KG1 (cell line): ENCODE data around the gene ATG4A.

ENCODE experiments used
- DNase-seq: peaks from one replicate; lab custom pipeline; 2025; lab: John Stamatoyannopoulos, UW

ATG4A gene

DNA sequence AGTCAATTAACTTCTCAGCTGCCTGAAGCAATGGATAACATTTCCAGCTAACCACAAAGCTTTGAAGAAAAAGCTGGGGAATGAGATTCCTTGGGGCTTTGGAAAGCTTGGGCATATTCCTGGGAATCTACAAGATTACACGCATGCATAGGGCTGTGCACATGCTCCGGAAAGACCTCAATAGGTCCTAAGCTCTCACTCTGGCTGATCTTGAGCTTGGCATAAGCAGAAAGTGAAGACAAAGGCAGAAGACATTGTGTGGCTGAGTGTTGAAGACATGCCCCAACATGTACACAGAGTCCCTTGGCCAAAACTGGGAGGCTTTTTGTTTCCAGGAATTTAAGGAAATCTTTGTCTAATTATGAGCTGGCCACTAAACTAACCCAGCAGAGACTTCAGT, 31.2 kb downstream of the ATG4A start:
- DNase-seq: no peak

DNA sequence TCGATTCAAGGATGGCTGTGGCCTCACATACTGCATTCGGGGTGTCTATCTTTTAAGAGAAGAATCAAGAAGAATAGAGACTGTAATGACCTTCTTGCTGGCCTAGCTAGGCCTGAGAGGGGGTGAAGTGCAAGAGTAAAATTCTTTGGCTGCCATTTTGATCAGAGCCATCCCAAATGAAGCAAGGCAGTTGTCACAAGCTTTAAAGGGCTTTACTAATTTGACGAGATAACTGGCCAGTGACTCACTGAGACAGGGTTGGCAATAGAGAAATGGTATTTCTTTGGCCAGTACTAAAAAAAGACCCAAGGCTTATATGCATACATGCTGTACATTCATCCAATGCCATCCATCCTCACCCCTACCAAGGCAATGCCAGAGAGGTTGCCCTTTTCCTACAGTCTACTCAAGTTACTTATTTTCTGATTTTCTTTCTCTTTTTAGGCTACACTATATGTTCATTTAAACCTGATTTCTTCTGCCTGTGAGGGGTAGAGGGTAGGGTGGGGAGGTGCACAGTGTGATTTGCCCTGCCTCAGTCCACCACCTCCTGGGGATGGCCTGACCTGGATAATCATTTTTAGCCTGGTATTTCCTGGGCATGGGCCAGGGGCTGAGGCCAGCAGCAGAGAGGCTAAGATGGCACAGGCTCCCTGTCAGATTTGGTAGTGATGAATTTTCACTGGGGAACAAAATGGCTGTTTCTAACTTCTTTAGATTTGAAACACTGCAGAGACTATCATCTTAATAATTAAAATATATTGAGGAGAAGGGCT, 32.2 kb downstream of the ATG4A start:
- DNase-seq: no peak

DNA sequence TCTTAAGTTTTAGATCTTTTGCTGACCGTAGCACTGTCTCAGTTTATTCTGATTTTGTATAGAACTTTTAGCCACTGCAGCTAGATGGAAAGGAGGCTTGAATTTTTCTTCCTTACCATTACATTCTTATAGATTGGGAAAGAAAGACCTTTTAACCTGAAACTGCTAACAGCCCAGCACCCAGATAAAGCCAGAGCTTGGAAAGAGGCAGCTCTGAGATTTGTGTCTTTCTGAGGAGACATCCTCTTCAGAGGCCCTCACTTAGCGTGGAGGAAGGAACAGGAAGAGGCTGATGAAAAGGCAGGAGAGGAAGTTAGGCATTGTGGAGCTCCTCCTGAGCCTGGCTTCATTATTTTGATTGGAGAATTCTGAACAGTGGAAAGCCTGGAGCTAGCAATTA, 35.1 kb downstream of the ATG4A start:
- no peak for DNase-seq

- DNase-seq: no peak
Observed at GRCh38 chrX:108127152-108127551, 35.6 kb downstream of the ATG4A start.

DNA sequence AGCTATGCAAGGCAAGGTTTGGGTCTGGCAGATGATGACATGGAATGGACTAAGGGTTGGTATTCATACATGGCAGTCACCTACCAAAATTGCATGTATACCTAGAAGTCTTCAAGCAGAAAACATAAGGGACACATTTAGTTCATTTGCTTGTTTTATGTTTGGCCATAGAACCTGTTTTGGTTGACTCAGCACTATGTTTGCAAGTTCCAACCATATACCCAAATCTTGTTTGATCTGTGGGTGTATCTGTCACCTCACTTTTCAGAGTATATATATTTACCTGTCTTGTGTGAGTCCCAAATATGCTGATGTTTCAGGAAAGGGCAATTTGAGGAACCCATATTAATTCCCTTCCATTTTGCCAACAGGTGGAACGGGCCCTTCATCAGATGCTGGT, 39.3 kb downstream of the ATG4A start:
- no peak for DNase-seq

GRCh38 chrX:108131471-108131870, 39.9 kb downstream of the ATG4A start:
- DNase-seq: no peak

DNA sequence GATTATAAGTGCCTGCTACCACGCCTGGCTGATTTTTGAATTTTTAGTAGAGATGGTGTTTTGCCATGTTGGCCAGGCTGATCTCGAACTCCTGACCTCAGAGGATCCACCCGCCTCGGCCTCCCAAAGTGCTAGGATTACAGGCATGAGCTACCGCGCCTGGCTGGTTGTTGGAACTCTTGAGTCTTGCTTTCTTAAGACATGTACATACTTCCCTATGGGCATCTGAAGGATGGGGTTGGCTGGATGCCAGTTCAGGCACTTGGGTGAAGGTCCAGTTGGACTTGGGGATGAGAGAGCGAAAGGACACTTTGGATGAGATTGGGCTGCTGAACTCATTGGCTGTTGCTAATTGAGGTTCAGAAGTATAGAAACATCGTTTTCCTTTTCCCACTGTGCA, 40.5 kb downstream of the ATG4A start:
- no peak for DNase-seq

DNA sequence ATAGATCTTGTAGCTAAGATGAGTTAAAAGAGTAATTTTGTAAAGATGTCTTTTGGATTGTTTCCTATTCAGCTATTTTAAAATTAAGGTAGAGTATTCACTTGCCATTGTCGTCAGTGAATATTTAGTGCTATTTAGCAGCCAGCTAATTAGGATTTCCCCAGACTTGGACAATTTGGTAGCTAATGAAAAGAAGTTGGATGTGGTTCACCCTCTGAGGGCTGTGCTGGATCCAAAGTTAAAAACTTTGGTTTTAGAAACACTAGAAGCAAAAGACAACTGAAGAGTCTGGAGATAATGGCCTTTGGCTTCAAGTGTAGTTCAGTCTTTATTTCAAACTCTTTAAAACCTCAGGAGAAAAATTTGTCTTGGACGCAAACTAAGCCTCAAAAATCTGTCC, 41.3 kb downstream of the ATG4A start:
- DNase-seq: no peak

DNA sequence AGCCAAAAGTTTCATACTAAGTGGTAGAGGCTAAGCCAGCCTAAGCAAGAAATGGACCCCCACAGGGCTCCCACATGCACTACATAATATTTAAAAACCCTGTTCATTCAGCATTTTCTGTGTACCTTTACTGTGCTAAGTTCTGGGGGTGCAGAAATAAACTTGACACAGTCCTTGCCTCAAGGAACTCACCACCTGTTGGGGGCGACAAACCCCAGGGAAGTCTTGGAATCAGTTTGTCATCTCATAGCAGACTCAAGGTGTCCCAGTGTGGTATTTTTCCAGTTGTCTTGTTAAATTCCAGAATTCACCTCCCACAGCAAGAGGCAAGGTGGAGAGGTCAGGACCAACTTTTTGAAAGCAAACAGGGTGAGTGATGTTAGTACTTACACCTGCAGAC, 43.1 kb downstream of the ATG4A start:
- DNase-seq: no peak

DNA sequence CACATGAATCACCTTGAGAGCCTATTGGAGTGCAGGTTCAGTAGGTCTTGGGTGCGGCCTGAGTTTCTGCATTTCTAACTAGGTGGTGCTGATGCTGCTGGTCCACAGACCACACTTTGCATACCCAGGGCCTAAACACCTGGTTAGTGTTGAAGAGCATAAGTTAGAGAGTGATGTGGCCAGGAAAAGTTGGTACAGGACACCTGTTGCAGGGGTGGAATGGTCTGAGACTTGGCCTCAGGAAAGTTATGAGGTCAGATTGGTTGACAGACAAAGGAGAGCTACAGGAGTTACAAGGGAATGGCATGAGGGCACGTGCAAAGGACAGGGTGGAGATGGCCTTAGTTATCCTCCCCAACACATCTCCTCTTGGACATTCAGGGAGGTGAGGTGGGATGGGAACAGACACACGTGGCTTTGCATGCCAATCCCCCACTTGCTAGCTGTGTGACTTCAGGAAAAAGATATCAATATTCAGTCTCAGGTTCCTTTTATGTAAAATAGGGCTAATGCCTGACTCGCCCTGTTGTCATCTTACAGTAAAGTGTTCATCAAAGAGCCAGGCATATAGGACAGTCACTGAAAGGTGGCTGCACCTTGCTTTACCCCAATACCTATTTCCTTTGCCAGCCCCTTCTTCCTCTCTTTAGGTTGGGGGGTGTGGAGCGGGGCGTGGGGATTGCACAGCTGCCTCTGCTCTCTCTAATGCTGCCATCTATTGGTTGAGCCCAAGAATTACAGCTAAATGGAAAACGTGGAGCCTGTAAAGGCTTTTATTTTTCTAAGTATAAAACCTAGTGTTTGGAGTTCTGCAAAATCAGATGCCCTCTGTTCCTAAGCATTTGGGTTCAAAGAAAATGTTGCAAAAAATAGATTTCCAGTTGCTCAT, 47.5 kb downstream of the ATG4A start:
- DNase-seq: no peak

DNA sequence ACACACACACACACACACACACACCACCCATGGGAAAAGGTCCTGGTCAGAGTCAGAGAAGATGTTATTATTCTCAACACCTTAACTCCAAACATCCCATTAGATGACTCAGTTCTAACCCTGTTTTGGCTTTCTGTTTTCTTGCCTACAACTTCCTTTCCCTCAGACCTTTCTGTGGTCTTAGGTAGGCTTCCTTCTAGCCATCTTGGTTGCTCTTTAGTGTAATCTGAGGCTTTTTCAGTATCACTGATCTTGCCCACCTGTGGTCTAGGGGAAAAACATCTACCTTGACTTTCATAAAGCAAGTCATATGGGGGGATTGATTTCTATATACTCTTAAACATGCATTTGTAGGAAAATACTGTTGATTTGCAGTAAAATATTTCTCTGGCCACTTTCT, 56.9 kb downstream of the ATG4A start:
- no peak for DNase-seq

- DNase-seq: no peak
Observed at GRCh38 chrX:108156082-108156481, 64.5 kb downstream of the ATG4A start.

GRCh38 chrX:108156934-108157466, 65.4 kb downstream of the ATG4A start:
- no peak for DNase-seq

DNA sequence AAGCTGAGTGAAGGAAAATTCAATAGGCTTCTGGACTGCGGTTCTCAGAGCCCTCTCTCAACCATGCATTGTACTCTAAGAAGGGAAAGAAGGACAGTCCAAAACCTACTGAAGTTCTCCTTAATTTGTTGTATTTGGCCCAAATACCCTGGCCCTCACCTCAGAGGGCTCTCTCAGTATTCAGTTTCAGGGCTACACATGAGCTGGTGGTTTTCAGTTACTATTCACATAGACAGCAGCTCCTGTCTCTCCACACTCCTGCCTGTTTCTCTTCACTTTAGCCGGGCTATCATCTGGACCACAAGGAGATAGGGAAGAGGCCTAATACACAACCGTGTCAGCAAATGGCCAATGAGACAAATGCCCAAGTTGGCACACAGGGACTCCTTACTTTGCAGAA, 66.0 kb downstream of the ATG4A start:
- no peak for DNase-seq

- no peak for DNase-seq
Observed at GRCh38 chrX:108159028-108159670, 67.6 kb downstream of the ATG4A start.

- no peak for DNase-seq
Observed at GRCh38 chrX:108160309-108160708, 68.7 kb downstream of the ATG4A start.

DNA sequence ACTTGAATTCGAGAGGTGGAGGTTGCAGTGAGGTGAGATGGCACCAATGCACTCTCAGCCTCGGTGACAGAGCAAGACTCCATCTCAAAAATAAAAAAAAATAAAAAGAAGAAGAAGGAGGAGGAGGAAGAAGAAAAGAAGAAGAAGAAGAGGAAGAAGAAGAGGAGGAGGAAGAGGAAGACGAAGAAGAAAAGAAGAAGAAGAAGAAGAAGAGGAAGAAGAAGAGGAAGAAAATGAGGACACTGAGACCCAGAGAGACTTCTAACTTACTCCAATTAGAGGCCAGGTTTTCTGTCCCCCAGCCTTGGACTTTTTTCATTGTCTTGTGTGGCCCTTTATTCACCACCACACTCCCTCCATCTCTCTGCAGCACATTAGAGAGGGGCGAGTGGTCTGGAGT, 70.7 kb downstream of the ATG4A start:
- DNase-seq: no peak

- no peak for DNase-seq
Observed at GRCh38 chrX:108163333-108164082, 71.9 kb downstream of the ATG4A start.

DNA sequence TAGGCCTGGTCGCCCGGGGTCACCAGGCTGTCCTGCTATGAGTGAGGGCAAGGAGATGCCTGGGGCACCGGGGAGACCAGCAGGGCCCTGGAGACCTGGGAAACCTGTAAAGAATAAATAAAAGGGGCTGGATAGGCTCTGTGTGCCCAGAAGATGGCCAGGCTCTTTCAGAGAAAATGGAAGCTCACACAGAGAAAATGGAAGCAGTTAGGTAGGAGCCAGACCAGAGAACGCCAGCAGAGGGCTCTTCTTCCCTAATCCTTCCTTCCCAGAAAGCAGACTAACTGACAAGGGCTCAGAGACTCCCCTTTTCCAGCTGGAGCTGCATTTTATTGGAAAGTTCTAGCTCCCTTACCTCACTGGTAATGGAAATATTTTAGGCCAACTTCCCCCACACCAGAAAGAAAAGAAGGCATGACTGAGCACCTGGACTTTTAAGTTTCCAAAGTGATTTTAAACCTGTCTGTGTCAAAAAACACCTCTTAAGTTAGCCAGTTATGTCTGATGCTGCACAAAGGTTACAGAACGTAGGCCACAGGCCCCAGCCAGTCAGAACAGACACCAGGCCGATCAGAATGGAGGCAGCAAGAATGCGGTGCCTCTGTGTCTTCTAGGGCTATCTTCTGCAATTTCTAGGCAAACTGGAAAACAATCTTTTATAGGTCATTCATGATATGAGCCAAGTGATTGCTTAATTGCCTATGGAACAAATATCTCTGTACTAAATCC, 74.0 kb downstream of the ATG4A start:
- no peak for DNase-seq

- no peak for DNase-seq
Observed at GRCh38 chrX:108167211-108167872, 75.8 kb downstream of the ATG4A start.
